Measurements from ENCODE around the gene TMEM221. TPM values are rescaled to one million over a fixed set of nuclear protein-coding genes. Genes with fewer than 3 reads are reported as not detected.

TMEM221 gene
- total RNA-seq, 4 donors from 2014 or later: 0.21 to 2.0 (median 0.30) TPM; not detected in 1

DNA sequence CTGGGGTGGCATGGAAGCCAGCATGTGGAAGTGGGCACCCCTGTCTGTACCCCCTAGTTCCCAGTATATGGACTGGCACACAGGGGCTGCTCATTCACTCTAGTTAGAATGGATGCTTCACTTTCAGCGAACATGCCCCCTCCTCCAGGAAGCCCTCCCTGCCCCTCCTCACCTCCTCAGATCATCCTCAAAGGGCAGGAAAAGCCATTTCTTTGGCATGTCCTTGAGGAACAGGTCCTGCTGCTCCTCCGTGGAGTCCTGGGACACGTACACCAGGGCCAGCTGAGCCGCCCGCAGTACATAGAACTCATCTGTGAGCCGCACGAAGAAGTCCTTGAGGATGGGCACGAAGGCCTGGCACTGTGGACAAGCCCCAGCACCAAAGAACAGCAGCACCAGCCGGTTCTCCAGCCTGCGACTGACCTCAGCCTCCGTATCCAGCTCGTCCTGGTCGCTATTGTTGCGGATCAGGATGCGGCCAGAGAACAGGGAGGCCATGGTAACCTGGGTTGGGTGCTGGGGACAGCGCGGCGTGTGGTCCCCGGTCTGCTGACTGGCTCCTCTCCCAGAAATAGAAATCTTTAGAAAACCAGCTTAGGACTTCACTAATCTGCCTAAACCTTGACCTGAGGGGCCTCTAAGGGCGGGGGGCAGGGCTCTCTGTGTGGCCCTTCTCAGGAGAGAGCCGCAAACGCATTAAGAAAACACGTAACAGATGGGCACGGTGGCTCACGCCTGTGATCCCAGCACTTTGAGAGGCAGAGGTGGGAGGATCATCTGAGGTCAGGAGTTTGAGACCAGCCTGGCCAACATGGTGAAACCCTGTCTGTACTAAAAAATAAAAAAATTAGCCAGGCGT is 12.1 kb upstream of the TMEM221 start, which contains the start of gene NXNL1:
Gene NXNL1, minus strand, starts transcription at position 555 of the 859 bp plus-strand sequence. Its CDS starts 57 bp downstream, at position 498.
- no peak within 1 kb of the TSS for H3K4me3 ChIP-seq
- no peaks in the 10 kb centered on the region for H3K9me3 ChIP-seq
- H3K4me1 ChIP-seq: peaks cover 0 to 3% (median 1%) of the 10 kb centered on the region in 4 donors
- no peak for TF ChIP-seq CTCF (IDR thresholded peaks at IDR 0.05)
- no peak for TF ChIP-seq EP300 (IDR thresholded peaks at IDR 0.05)
- no peak for TF ChIP-seq POLR2A (IDR thresholded peaks at IDR 0.05)
- WGBS, 2 donors: 80% methylated on average over 26 of the region's 26 CpGs
- no peak for DNase-seq (ENCODE audit: low spot score in 2 of 2)
- H3K36me3 ChIP-seq: no peaks in the 10 kb centered on the region
- peaks cover 0 to 59% of the 10 kb centered on the region in 2 donors for H3K27me3 ChIP-seq
- H3K27ac ChIP-seq: no peak within 1 kb of the TSS

GRCh38 chr19:17458970-17459369 is 10.5 kb upstream of the TMEM221 start:
- Histone ChIP-seq H3K4me3 (no peak overlapping the region), H3K4me1 (peaks cover 0 to 14% (median 2%) of the 10 kb centered on the region in 4 donors), H3K36me3 (no peaks in the 10 kb centered on the region), H3K9me3 (no peaks in the 10 kb centered on the region), H3K27ac (no peak overlapping the region), H3K27me3 (peaks cover 0 to 76% of the 10 kb centered on the region in 2 donors)
- TF ChIP-seq CTCF (IDR thresholded peaks at IDR 0.05) (no peak), POLR2A (IDR thresholded peaks at IDR 0.05) (no peak), EP300 (IDR thresholded peaks at IDR 0.05) (no peak)
- WGBS, 2 donors: 79 to 86% methylated on average over 3 of the region's 3 CpGs
- no peak for DNase-seq (ENCODE audit: low spot score in 2 of 2)

DNA sequence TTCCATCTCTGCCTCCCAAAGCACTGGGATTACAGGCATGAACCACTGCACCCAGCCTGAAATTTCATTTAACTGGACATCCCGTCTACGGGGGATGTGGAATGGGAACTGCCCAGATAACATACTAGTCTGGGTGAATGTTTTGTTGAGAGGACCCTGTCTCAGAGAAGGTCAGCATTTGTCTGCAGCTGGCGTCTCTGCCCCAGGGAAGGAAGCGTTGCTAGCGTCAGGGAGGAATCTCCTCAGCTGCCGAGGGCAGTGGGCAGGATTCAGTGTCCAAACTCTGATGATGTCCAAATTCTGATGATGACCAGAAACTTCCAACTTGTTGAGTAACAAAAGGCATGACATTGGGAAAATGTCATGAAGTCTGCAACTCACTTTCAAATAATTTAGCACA is 9.1 kb upstream of the TMEM221 start:
- Histone ChIP-seq H3K27me3 (peaks cover 0 to 85% of the 10 kb centered on the region in 2 donors), H3K27ac (no peak overlapping the region), H3K4me1 (peaks cover 0 to 20% (median 2%) of the 10 kb centered on the region in 4 donors), H3K4me3 (no peak overlapping the region), H3K36me3 (no peaks in the 10 kb centered on the region), H3K9me3 (no peaks in the 10 kb centered on the region)
- no peak for DNase-seq (ENCODE audit: low spot score in 2 of 2)
- WGBS, 2 donors: 25 to 28% methylated on average over 6 of the region's 6 CpGs
- TF ChIP-seq EP300 (IDR thresholded peaks at IDR 0.05) (no peak), POLR2A (IDR thresholded peaks at IDR 0.05) (no peak), CTCF (IDR thresholded peaks at IDR 0.05) (no peak)

- Histone ChIP-seq H3K36me3 (no peaks in the 10 kb centered on the region), H3K27ac (no peak overlapping the region), H3K4me1 (peaks cover 0 to 20% (median 2%) of the 10 kb centered on the region in 4 donors), H3K4me3 (no peak overlapping the region), H3K9me3 (no peaks in the 10 kb centered on the region), H3K27me3 (peaks cover 0 to 81% of the 10 kb centered on the region in 2 donors)
- TF ChIP-seq CTCF (IDR thresholded peaks at IDR 0.05) (no peak), EP300 (IDR thresholded peaks at IDR 0.05) (no peak), POLR2A (IDR thresholded peaks at IDR 0.05) (no peak)
- WGBS, 2 donors: 55 to 63% methylated on average over 11 of the region's 11 CpGs
- DNase-seq (ENCODE audit: low spot score in 2 of 2): no peak
Measured at GRCh38 chr19:17456127-17456526, 7.7 kb upstream of the TMEM221 start.

Measured in tibial nerve (tissue), 4 donors.